Stromal cell of bone marrow (primary cell): ENCODE measurements around the gene SHC2.
"Not testable (repeated sequence)": the region's sequence is repeated elsewhere in the genome, so short reads cannot be mapped to it uniquely, and the experiment has no call there.

Experiments
- DNase-seq: peaks from one replicate; pipeline ENCODE4 v3.0.0-alpha.2; 2012; ENCODE audit warnings: low read depth

The SHC2 gene

GRCh38 chr19:389255-389934 lies 71.4 kb downstream of the SHC2 start:
- DNase-seq, result no peak

GRCh38 chr19:388691-389090 lies 72.1 kb downstream of the SHC2 start:
- no peak for DNase-seq

GRCh38 chr19:387777-388176 lies 73.1 kb downstream of the SHC2 start:
- DNase-seq, result no peak

- not testable (repeated sequence) for DNase-seq
Observed at GRCh38 chr19:386632-387301, 74.1 kb downstream of the SHC2 start.

GRCh38 chr19:386189-386588 lies 74.6 kb downstream of the SHC2 start:
- not testable (repeated sequence) for DNase-seq

- no peak for DNase-seq
Observed at GRCh38 chr19:384799-385169, 76.0 kb downstream of the SHC2 start.

- DNase-seq, result no peak
Observed at GRCh38 chr19:383922-384798, 76.7 kb downstream of the SHC2 start.

- DNase-seq, result no peak
Observed at GRCh38 chr19:383040-383439, 77.8 kb downstream of the SHC2 start.

- peak; percentile 13 for DNase-seq
Observed at GRCh38 chr19:382578-382977, 78.3 kb downstream of the SHC2 start.

- DNase-seq, result not testable (repeated sequence)
Observed at GRCh38 chr19:381901-382300, 78.9 kb downstream of the SHC2 start.

- DNase-seq, result not testable (repeated sequence)
Observed at GRCh38 chr19:380618-381219, 80.1 kb downstream of the SHC2 start.

- DNase-seq, result no peak
Observed at GRCh38 chr19:379796-380195, 81.0 kb downstream of the SHC2 start.

- DNase-seq, result no peak
Observed at GRCh38 chr19:378706-379105, 82.1 kb downstream of the SHC2 start.

GRCh38 chr19:377801-378581 lies 82.8 kb downstream of the SHC2 start:
- DNase-seq, result no peak

- DNase-seq, result no peak
Observed at GRCh38 chr19:376111-376470, 84.7 kb downstream of the SHC2 start.

- DNase-seq, result no peak
Observed at GRCh38 chr19:375395-376110, 85.3 kb downstream of the SHC2 start.

- no peak for DNase-seq
Observed at GRCh38 chr19:374886-375235, 86.0 kb downstream of the SHC2 start.

GRCh38 chr19:374183-374885 lies 86.5 kb downstream of the SHC2 start:
- DNase-seq, result no peak

- no peak for DNase-seq
Observed at GRCh38 chr19:373391-374182, 87.2 kb downstream of the SHC2 start.
